GM18868 (cell line): ENCODE results near the gene ADCY6.
"Not testable (repeated sequence)": the region's sequence is repeated elsewhere in the genome, so short reads cannot be mapped to it uniquely, and the experiment has no call there.

Source experiments
- ATAC-seq: cut with Tn5 transposase; IDR thresholded peaks from one replicate; pipeline ENCODE4 v1.9.1; 2021; ENCODE audit warnings: mild to moderate bottlenecking, moderate library complexity; ENCODE audit not compliant: unreplicated experiment

The ADCY6 gene

DNA sequence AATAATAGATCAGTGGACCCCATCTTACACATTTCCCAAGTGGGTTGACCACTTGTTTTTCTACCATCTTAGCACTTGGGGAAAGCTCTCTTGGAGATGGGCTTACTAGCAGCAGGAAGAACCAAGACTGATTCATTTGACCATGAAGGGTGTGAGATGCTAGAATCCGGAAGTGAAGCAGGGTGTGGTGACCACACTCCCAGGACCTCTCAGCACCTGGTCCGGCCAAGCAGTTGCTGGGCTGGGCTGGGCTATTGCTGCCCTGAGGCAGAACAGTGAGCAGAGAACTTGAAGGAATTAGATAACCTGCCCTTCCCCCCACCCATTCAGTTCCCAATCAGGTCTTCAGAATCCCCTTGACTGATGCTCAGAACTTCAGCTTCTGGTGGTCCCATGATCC lies 24.4 kb downstream of the ADCY6 start:
- no peak for ATAC-seq

DNA sequence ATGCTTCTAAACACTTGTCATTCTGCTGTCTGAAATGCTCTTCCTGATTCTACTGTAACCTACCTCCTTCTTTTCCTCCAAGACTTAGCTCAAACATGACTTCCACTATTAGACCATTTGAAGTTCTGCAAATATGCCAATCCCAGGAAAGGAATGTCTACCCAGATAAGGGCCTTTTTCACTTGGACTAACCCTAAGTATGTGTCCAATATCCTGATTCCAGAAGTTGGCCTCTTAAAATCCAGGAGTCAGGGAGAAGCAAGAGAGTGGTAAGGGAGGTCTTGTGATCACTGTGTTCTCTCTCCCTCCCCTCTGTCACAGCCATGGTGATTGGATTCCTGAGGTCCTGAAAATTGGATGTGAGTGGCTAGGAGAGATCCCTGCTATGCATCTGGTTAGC lies 30.2 kb downstream of the ADCY6 start:
- no peak for ATAC-seq

DNA sequence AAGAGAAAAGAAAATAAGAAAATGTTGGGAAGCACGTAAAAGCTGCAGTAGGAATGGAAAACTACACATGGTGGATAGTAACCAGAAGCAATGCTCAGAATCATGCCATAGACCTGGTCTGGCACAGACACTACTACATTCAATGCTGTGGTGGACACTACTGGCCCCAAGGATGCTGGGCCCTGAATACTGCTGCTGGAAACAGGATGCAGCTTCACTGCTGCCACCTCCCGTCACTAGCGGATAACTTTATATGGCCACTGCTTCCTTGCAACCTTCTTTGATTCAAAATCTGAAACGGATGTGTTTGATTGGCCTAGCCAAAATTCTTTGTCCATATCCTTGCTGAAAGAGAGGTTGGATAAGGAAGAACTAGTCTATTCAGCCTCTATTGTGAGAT lies 30.7 kb downstream of the ADCY6 start:
- ATAC-seq, result no peak

DNA sequence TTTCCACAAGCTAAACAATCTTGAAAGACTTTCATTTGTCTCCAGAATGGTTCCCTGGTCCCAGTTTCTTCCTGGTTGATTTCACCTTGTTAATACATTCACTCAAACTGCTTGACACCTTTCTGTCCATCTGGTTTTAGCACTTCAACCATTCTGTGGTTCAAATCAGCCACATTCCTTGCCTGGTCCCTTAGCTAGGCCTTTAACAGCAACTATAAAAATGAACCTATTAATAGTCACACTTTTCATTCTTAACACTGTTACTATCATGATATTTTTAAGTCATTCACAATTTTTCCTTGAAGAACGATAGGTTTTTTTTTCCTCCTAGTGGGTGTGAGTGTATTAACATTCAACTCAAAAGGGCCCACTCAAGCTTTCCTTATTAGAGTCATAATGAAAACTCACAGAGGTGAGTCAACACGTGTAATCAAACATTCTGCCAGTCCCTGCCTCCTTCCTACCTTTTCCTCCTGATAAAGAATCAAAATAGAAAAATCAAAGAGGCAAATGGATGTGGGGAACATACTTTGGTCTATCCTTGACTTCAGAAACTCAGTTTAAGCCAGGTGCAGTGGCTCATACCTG lies 38.0 kb downstream of the ADCY6 start:
- no peak for ATAC-seq

DNA sequence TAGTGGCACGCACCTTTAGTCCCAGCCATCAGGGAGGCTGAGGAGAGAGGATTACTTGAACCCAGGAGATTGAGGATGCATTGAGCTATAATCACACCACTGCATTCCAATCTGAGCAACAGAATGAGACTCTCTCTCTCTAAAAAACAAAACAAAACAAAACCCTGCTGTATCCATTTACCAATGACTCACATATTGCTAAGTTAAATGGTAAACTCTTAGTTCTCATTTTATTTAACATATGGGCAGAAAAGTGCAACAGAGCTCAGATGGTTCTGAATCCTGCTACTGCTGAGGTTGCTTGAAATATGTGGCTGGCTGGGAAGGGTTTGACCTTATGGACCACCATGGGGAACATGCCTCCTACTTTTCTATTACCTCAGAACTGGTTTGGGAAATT lies 38.7 kb downstream of the ADCY6 start:
- no peak for ATAC-seq

DNA sequence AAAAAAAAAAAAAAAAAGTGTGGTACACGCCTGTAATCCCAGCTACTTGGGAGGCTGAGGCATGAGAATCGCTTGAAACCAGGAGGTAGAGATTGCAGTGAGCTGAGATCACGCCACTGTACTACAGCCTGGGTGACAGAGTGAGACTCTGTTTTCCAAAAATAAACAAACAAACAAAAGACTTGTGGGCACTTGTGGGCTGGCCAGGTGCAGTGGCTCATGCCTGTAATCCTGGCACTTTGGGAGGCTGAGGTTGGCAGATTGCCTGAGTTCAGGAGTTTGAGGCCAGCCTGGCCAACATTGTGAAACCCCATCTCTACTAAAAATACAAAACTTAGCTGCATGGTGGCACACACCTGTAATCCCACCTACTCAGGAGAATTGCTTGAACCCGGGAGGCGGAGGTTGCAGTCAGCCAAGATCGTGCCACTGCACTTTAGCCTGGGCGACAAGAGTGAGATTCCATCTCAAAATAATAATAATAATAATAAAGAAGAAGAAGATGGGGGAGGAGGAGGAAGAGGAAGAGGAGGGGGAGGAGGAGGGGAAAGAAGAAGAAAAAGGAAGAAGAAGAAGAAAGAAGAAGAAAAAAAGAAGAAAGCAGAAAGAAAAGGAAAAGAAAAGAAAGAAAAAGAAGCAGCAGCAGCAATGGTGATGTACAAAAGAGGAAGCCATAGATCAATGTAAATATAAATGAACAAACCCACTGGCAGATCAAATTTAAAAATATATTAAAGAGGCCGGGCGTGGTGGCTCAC lies 44.5 kb downstream of the ADCY6 start:
- ATAC-seq, result no peak

DNA sequence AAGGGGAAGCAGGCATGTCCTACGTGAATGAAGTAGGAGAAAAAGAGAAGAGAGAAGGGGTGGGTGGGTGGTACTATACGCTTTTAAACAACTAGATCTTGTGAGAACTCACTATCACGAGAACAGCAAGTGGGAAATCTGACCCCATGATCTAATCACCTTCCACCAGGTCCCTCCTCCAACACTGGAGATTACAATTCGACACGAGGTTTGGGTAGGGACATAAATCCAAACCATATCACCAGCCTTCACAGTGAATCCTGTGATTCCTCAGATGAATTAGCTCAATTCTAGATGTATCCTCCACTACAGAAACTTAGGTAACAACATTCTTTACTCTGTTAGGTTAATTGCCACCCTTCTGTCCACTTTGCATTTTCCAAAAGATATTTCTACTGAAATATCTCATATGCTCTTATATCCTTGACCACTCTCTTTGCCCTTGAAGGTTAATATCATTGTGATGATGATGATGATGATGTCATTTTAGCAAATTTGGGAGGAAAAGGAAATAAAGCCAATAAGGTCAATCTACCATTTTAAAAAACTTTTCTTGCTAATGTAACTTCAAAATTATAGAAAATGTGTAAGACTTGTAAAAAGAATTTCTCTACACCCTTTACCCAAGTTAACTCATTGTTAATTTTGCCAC lies 49.1 kb downstream of the ADCY6 start:
- ATAC-seq, result no peak

DNA sequence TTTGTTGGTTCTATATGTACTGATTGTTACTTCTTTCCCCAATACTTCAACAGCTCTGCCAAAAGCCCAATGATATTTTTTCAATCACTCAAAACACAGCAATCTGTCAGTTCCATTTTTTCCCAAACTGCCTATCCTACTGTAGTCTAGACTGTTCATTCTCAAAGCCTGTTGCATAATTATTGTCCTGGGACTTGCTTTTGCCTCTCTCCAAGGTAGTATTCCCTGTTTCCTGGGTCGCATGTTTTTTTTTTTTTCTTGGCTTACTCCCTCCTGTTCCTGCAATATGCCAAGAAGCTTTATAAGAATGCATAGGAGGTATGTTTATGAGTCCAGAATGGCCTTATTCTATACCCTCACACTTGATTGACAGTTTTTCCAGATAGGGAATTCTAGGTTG lies 52.4 kb downstream of the ADCY6 start:
- ATAC-seq, result no peak

DNA sequence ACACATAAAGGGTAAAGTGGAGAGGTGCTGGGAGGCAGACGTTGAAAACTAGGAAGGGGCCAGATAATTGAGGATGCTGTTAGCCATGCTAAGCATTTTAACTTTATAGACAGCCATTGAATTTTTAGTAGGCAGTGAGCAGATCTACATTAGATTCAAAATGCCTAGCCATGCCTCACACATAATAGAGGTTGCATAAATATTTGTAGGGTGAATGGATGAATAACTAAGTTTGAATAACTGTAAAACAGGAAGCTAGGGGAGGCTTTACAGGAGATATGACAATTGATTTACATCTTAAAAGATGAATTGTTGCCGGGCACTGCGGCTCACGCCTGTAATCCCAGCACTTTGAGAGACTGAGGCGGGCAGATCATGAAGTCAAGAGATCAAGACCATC lies 60.1 kb downstream of the ADCY6 start:
- ATAC-seq, result no peak

DNA sequence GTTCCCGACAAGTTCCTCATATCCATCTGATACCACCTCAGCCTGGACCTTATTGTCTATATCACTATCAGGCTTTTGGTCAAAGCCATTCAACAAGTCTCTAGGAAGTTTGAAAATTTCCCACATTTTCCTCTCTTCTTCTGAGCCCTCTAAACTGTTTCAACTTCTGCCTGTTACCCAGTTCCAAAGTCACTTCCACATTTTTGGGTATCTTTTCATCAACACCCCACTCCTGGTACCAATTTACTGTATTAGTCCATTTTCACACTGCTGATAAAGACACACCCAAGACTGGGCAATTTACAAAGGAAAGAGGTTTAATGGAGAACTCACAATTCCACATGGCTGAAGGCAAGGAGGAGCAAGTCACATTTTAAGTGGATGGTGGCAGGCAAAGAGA lies 68.2 kb downstream of the ADCY6 start:
- not testable (repeated sequence) for ATAC-seq

DNA sequence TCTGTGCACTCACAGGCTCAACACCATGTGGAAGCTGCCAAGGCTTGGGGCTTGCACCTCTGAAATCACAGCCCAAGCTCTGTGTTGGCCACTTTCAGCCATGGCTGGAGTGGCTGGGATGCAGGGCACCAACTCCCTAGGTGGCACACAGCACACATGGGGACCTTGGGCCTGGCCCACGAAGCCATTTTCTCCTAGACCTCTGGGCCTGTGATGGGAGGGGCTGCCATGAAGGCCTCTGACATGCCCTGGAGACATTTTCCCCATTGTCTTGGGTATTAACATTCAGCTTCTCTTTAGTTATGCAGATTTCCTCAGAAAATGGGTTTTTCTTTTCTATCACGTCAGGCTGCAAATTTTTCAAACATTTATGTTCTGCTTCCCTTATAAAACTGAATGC lies 68.7 kb downstream of the ADCY6 start:
- not testable (repeated sequence) for ATAC-seq

DNA sequence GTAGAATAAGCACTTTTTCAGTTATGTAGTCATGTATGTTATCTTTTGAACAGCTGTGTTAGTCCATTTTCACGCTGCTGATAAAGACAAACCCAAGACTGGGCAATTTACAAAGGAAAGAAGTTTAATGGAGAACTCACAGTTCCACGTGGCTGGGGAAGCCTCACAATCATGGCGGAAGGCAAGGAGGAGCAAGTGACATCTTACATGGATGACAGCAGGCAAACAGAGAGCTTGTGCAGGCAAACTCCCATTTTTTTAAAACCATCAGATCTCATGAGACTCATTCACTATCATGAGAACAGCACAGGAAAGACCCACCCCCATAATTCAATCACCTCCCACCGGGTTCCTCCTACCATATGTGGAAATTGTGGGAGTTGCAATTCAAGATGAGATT lies 69.9 kb downstream of the ADCY6 start:
- not testable (repeated sequence) for ATAC-seq

DNA sequence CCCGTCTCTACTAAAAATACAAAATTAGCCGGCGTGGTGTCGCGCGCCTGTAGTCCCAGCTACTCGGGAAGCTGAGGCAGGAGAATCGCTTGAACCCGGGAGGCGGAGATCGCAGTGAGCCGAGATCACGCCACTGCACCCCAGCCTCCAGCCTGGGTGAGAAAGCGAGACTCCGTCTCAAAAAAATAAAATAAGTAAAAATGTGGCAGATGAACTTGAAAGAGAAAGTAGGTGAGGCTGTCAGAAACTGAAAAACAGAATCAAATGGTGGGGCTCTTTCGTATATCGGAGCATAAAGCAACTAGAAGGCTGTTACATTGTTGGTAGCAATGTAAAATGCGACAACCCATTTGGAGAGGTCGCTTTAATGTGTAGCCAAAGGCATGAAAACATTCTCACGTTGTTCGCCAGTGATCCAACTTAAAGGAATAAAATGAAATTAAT lies 71.6 kb downstream of the ADCY6 start:
- ATAC-seq, result no peak

DNA sequence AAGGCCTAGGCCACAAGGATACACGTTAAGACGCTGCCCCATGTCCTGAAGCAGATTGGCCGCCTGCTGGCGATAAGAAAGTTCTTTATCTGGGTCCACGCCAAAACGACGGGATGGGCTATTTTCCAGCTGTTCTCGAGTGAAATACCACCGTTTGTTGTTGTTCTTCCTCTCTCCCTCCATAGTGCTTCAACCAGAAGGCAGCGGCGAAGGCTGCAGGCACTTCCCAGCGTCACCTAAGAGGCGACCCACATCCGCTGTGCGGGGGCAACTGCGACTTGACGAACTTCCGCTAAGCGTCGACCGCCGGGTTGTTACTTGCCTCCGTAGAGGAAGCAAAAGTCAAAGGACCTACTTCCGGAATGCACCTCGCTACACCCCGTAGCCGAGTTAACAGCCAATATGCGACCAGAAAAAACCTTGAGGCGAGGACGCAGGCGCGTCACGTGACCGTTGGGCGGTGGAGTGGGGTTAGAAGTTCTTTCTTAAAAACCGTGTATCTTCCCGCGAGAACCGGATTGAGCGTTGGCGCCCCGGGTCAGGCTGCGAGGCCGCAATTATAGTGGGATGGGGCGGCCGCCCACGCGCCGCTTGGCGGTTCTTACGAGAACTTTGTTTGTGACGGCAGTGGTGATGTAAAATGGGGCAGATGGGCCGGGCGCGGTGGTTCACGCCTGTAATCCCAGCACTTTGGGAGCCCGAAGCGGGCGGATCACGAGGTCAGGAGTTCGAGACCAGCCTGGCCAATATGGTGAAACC lies 72.2 kb downstream of the ADCY6 start, which contains the start of gene CCNT1:
Gene CCNT1, minus strand, starts transcription at position 215 of the 759 bp plus-strand sequence. Its CDS starts 32 bp downstream, at position 183.
- peak; percentile 98 for ATAC-seq
